GM23248 (cell line): ENCODE data around the gene PCGF5.

ENCODE experiments used
- EZH2 ChIP-seq: fragments of 200-600 bp; sonication (generic); IDR thresholded peaks from 2 replicates; pipeline ENCODE4 v1.6.1; 2018; ENCODE audit warnings: antibody characterized with exemption, mild to moderate bottlenecking; ENCODE audit not compliant: insufficient read depth, poor library complexity, severe bottlenecking
- EZH2phosphoT487 ChIP-seq: fragments of 200-600 bp; sonication (generic); IDR thresholded peaks from 2 replicates; pipeline ENCODE4 v1.6.1; 2018; ENCODE audit warnings: antibody characterized with exemption, moderate library complexity, mild to moderate bottlenecking, low read depth; ENCODE audit not compliant: insufficient read depth

- TF ChIP-seq EZH2 (no peak), EZH2phosphoT487 (no peak)
Measured at GRCh38 chr10:91206427-91206826, 14.0 kb upstream of the PCGF5 start.
